Neural cell (in vitro differentiated cells): ENCODE results near the gene WASF3.

Experiments
- CTCF ChIP-seq: fragments of 450-650 bp; IDR thresholded peaks from 2 replicates; pipeline ENCODE4 v1.5.1; 2014; ENCODE audit warnings: antibody characterized with exemption, mild to moderate bottlenecking, moderate library complexity; ENCODE audit not compliant: poor library complexity, severe bottlenecking
- EZH2 ChIP-seq: fragments of 200-600, 300-800 bp; shearing (Covaris generic), sonication (generic); IDR thresholded peaks from 2 replicates; pipeline ENCODE4 v1.6.1; 2014; ENCODE audit warnings: antibody characterized with exemption, low read length, borderline replicate concordance, mild to moderate bottlenecking; ENCODE audit not compliant: insufficient read depth, poor library complexity, severe bottlenecking
- MXI1 ChIP-seq: fragments of 450-650 bp; conservative IDR thresholded peaks from 2 replicates; pipeline ENCODE4 v1.6.1; 2014; ENCODE audit warnings: antibody characterized with exemption, mild to moderate bottlenecking; ENCODE audit not compliant: poor library complexity, severe bottlenecking

- TF ChIP-seq EZH2 (no peak), CTCF (peak; percentile 43), MXI1 (no peak)
These were observed 150.5 kb downstream of the WASF3 start for GRCh38 chr13:26708007-26708297.
